ENCODE data around the gene CPSF3.

GRCh38 chr2:9460441-9461017, 37.1 kb downstream of the CPSF3 start:
- TF ChIP-seq ZBTB7A (IDR thresholded peaks at IDR 0.05; ENCODE audit: low read depth) (no peak), YY1 (IDR thresholded peaks at IDR 0.05; ENCODE audit: low read depth) (no peak), TAF1 (IDR thresholded peaks at IDR 0.05; ENCODE audit: low read depth) (no peak), RAD21 (IDR thresholded peaks at IDR 0.05; ENCODE audit: low read depth) (no peak), CREB1 (IDR thresholded peaks at IDR 0.05; ENCODE audit: low read depth) (no peak), EP300 (IDR thresholded peaks at IDR 0.05; ENCODE audit: borderline replicate concordance) (no peak), TEAD4 (IDR thresholded peaks at IDR 0.05) (no peak), FOXM1 (IDR thresholded peaks at IDR 0.05; ENCODE audit: borderline replicate concordance, low read depth) (no peak), USF1 (IDR thresholded peaks at IDR 0.05) (no peak)
- TF ChIP-seq, protein P1, sequence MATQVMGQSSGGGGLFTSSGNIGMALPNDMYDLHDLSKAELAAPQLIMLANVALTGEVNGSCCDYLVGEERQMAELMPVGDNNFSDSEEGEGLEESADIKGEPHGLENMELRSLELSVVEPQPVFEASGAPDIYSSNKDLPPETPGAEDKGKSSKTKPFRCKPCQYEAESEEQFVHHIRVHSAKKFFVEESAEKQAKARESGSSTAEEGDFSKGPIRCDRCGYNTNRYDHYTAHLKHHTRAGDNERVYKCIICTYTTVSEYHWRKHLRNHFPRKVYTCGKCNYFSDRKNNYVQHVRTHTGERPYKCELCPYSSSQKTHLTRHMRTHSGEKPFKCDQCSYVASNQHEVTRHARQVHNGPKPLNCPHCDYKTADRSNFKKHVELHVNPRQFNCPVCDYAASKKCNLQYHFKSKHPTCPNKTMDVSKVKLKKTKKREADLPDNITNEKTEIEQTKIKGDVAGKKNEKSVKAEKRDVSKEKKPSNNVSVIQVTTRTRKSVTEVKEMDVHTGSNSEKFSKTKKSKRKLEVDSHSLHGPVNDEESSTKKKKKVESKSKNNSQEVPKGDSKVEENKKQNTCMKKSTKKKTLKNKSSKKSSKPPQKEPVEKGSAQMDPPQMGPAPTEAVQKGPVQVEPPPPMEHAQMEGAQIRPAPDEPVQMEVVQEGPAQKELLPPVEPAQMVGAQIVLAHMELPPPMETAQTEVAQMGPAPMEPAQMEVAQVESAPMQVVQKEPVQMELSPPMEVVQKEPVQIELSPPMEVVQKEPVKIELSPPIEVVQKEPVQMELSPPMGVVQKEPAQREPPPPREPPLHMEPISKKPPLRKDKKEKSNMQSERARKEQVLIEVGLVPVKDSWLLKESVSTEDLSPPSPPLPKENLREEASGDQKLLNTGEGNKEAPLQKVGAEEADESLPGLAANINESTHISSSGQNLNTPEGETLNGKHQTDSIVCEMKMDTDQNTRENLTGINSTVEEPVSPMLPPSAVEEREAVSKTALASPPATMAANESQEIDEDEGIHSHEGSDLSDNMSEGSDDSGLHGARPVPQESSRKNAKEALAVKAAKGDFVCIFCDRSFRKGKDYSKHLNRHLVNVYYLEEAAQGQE (IDR thresholded peaks at IDR 0.05; ENCODE audit: low read depth): no peak
- TF ChIP-seq, protein P2, sequence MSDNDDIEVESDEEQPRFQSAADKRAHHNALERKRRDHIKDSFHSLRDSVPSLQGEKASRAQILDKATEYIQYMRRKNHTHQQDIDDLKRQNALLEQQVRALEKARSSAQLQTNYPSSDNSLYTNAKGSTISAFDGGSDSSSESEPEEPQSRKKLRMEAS (IDR thresholded peaks at IDR 0.05): no peak

Data from Ishikawa (cell line).